Measurements from ENCODE around the gene MYB. TPM values are rescaled to one million over a fixed set of nuclear protein-coding genes. Genes with fewer than 3 reads are reported as not detected.

The MYB gene
- total and polyA plus RNA-seq, 2 of the 4 experiments (the other 2 are of a cell fraction) = 0.44 to 0.90 TPM

GRCh38 chr6:135176058-135176457, 5.0 kb upstream of the MYB start:
- no peak overlapping the region for H2BK15ac ChIP-seq (ENCODE audit: low read depth, low read length)
- DNase-seq (no peak), ATAC-seq (ENCODE audit: low read depth) (no peak)
- H3K14ac ChIP-seq (replicated peaks; ENCODE audit: low read depth, low read length) = no peak overlapping the region
- ChIA-PET POLR2A (ENCODE audit: unreplicated experiment) (no interaction called here), CTCF (no interaction called here)
- H2AFZ ChIP-seq (replicated peaks; ENCODE audit: low read length, poor library complexity) = no peak overlapping the region
- H2AK5ac ChIP-seq (ENCODE audit: low read depth, low read length) = no peak overlapping the region
- H3K23ac ChIP-seq (ENCODE audit: low read depth, low read length) = no peak overlapping the region
- H3K27me3 ChIP-seq (ENCODE audit: control insufficient read depth, insufficient read depth, low read length) = peaks cover 6% of the 10 kb centered on the region
- H3K4ac ChIP-seq (ENCODE audit: low read depth, low read length) = no peak overlapping the region
- H4K20me1 ChIP-seq (ENCODE audit: insufficient read depth, low read length) = no peaks in the 10 kb centered on the region
- dilution Hi-C loops (cut with HindIII; ENCODE audit: low sequenced_read_pairs, unreplicated experiment) (no loop called here), in situ Hi-C loops (cut with MboI; ENCODE audit: low sequenced_read_pairs) (no loop called here), intact Hi-C loops (cut with micrococcal nuclease) (no loop called here)
- H4K5ac ChIP-seq (ENCODE audit: low read depth, low read length) = no peak overlapping the region
- no peak overlapping the region for H4K91ac ChIP-seq (ENCODE audit: insufficient read depth, low read depth, low read length)
- no TSS peak for BruUV-seq (replicated peaks)
- H3K9ac ChIP-seq (ENCODE audit: low read depth, low read length) = no peak overlapping the region
- TF ChIP-seq MXI1 (IDR thresholded peaks at IDR 0.05; ENCODE audit: borderline replicate concordance, low read depth, low read length) (no peak), USF2 (IDR thresholded peaks at IDR 0.05; ENCODE audit: low read depth, low read length) (no peak), RFX5 (IDR thresholded peaks at IDR 0.05; ENCODE audit: low read depth, low read length) (no peak), POLR2A (IDR thresholded peaks at IDR 0.05; ENCODE audit: low read depth, low read length) (no peak), CEBPB (IDR thresholded peaks at IDR 0.05; ENCODE audit: low read depth, low read length) (no peak), MAFK (IDR thresholded peaks at IDR 0.05; ENCODE audit: low read depth, low read length) (no peak), CTCF (conservative IDR thresholded peaks at IDR 0.05; ENCODE audit: low read depth, low read length) (no peak), CHD1 (IDR thresholded peaks at IDR 0.05; ENCODE audit: low read depth, low read length) (no peak), BHLHE40 (IDR thresholded peaks at IDR 0.05; ENCODE audit: low read depth, low read length) (no peak), FOS (IDR thresholded peaks at IDR 0.05; ENCODE audit: low read depth, low read length) (no peak), RCOR1 (IDR thresholded peaks at IDR 0.05; ENCODE audit: insufficient replicate concordance, low read length) (no peak), NFE2L2 (IDR thresholded peaks at IDR 0.05; ENCODE audit: low read depth, low read length) (no peak), SMC3 (IDR thresholded peaks at IDR 0.05; ENCODE audit: low read depth, low read length) (no peak), MAZ (IDR thresholded peaks at IDR 0.05; ENCODE audit: borderline replicate concordance, low read depth, low read length) (no peak), RAD21 (IDR thresholded peaks at IDR 0.05; ENCODE audit: low read length) (no peak)
- TF ChIP-seq, protein P1, sequence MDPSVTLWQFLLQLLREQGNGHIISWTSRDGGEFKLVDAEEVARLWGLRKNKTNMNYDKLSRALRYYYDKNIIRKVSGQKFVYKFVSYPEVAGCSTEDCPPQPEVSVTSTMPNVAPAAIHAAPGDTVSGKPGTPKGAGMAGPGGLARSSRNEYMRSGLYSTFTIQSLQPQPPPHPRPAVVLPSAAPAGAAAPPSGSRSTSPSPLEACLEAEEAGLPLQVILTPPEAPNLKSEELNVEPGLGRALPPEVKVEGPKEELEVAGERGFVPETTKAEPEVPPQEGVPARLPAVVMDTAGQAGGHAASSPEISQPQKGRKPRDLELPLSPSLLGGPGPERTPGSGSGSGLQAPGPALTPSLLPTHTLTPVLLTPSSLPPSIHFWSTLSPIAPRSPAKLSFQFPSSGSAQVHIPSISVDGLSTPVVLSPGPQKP (IDR thresholded peaks at IDR 0.05; ENCODE audit: borderline replicate concordance, low read depth, low read length) = no peak
- no peaks in the 10 kb centered on the region for H3K9me3 ChIP-seq (ENCODE audit: control insufficient read depth, insufficient read depth, low read length)
- no peak overlapping the region for H3K4me3 ChIP-seq (ENCODE audit: insufficient read depth, low read depth, low read length)
- no peaks in the 10 kb centered on the region for H3K79me1 ChIP-seq (ENCODE audit: low read depth in 1 of 2, low read length in 2 of 2)
- H3K56ac ChIP-seq (ENCODE audit: extremely low read depth, insufficient read depth, low read length) = no peak overlapping the region
- H2BK20ac ChIP-seq (ENCODE audit: low read depth, low read length) = no peak overlapping the region
- H3K4me2 ChIP-seq (ENCODE audit: low read depth, low read length) = no peak overlapping the region
- no peaks in the 10 kb centered on the region for H3K4me1 ChIP-seq (ENCODE audit: control insufficient read depth, insufficient read depth, low read length)
- no peak overlapping the region for H2AK9ac ChIP-seq (replicated peaks; ENCODE audit: low read depth, low read length, poor library complexity)
- no peak overlapping the region for H4K8ac ChIP-seq (ENCODE audit: low read depth in 2 of 2, low read length in 2 of 2)
- no peaks in the 10 kb centered on the region for H3K36me3 ChIP-seq (ENCODE audit: control insufficient read depth, insufficient read depth, low read length)
- H3K18ac ChIP-seq (ENCODE audit: low read depth, low read length) = no peak overlapping the region
- no peaks in the 10 kb centered on the region for H3K9me1 ChIP-seq (ENCODE audit: insufficient read depth, low read length)
- H2BK120ac ChIP-seq (ENCODE audit: low read depth, low read length) = no peak overlapping the region
- H2BK5ac ChIP-seq (ENCODE audit: low read depth, low read length, poor library complexity, severe bottlenecking) = no peak overlapping the region
- H3K27ac ChIP-seq (ENCODE audit: insufficient read depth, low read length) = no peak overlapping the region

Measured in IMR-90 (cell line).